Nephron progenitor cell (in vitro differentiated cells): ENCODE results near the gene LBHD2.

Experiments used
- DNase-seq: peaks from one replicate; pipeline ENCODE4 v3.0.0; 2021
- H3K27ac Mint-ChIP-seq: 2 replicates; pipeline ENCODE4 v1.8.0; 2021; ENCODE audit warnings: mild to moderate bottlenecking, moderate library complexity, mixed read lengths
- H3K27me3 Mint-ChIP-seq: 2 replicates; pipeline ENCODE4 v1.8.0; 2021; ENCODE audit warnings: mild to moderate bottlenecking, low read depth, mixed read lengths; ENCODE audit not compliant: poor library complexity
- H3K36me3 Mint-ChIP-seq: 2 replicates; pipeline ENCODE4 v1.8.0; 2021; ENCODE audit warnings: low read depth, mixed read lengths
- H3K4me1 Mint-ChIP-seq: 2 replicates; pipeline ENCODE4 v1.8.0; 2021; ENCODE audit warnings: mixed read lengths
- H3K4me3 Mint-ChIP-seq: 2 replicates; pipeline ENCODE4 v1.8.0; 2021; ENCODE audit warnings: mild to moderate bottlenecking, moderate library complexity, mixed read lengths
- H3K9me3 Mint-ChIP-seq: 2 replicates; pipeline ENCODE4 v1.8.0; 2021; ENCODE audit warnings: mild to moderate bottlenecking, moderate library complexity, mixed read lengths
- CTCF ChIP-seq: fragments of 200-600 bp; sonication (generic); IDR thresholded peaks from 2 replicates; pipeline ENCODE4 v1.5.0; 2021; ENCODE audit warnings: antibody characterized with exemption

The LBHD2 gene

GRCh38 chr14:103097244-103097993 is 13.4 kb downstream of the LBHD2 start:
- H3K27me3 Mint-ChIP-seq: peaks cover 8% of the 10 kb centered on the region

GRCh38 chr14:103097994-103098957 is 14.3 kb downstream of the LBHD2 start:
- H3K27me3 Mint-ChIP-seq: peaks cover 7% of the 10 kb centered on the region
- no peaks in the 10 kb centered on the region for H3K36me3 Mint-ChIP-seq
- DNase-seq: peak; percentile 3
- no peak for TF ChIP-seq CTCF
- peaks cover 64% of the 10 kb centered on the region for H3K4me1 Mint-ChIP-seq
- no peak overlapping the region for H3K4me3 Mint-ChIP-seq
- no peaks in the 10 kb centered on the region for H3K9me3 Mint-ChIP-seq
- H3K27ac Mint-ChIP-seq: no peak overlapping the region

More at GRCh38 chr14:103097244-103097993, 13.4 kb downstream of the LBHD2 start:
- no peaks in the 10 kb centered on the region for H3K9me3 Mint-ChIP-seq
- H3K4me1 Mint-ChIP-seq: peaks cover 62% of the 10 kb centered on the region
- no peak for TF ChIP-seq CTCF
- no peak overlapping the region for H3K27ac Mint-ChIP-seq
- DNase-seq: peak; percentile 2
- H3K4me3 Mint-ChIP-seq: peak overlapping the region; percentile 58
- H3K36me3 Mint-ChIP-seq: no peaks in the 10 kb centered on the region

GRCh38 chr14:103099081-103099732 is 15.2 kb downstream of the LBHD2 start:
- no peaks in the 10 kb centered on the region for H3K9me3 Mint-ChIP-seq
- peaks cover 15% of the 10 kb centered on the region for H3K27me3 Mint-ChIP-seq
- H3K4me3 Mint-ChIP-seq: no peak overlapping the region
- peak; percentile 22 for DNase-seq
- peaks cover 63% of the 10 kb centered on the region for H3K4me1 Mint-ChIP-seq
- no peak for TF ChIP-seq CTCF
- H3K27ac Mint-ChIP-seq: no peak overlapping the region
- no peaks in the 10 kb centered on the region for H3K36me3 Mint-ChIP-seq

DNA sequence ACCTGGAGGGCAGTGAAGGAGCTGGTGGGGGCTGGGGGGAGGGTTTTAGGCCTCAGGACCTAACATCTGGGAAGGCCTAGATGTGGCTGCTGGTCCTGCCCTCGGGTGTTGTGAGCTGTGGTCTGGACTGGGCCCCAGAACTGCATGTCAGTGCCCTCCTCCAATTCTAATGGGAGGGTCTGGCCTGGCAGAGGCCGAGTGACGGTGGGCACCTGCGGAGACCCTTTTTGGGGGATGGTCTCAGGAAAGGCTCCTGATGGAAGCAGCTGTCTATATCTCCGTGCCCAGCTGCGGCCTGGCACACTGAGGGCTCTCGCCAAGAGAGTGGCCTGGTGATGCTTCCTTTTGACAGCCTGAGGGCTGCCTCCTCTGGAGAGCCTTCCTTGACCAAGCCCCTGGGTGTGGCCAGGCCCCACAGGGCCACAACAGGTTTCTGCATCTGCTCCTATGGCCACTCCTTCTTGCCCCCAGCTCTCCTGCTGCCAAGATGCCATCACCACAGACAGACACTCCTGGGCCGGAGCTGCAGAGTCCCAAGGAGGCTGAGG is 15.8 kb downstream of the LBHD2 start:
- Mint-ChIP-seq H3K27ac (no peak overlapping the region), H3K4me3 (no peak overlapping the region), H3K9me3 (no peaks in the 10 kb centered on the region), H3K4me1 (peaks cover 57% of the 10 kb centered on the region), H3K27me3 (peaks cover 18% of the 10 kb centered on the region), H3K36me3 (no peaks in the 10 kb centered on the region)
- DNase-seq: peak; percentile 1
- no peak for TF ChIP-seq CTCF

DNA sequence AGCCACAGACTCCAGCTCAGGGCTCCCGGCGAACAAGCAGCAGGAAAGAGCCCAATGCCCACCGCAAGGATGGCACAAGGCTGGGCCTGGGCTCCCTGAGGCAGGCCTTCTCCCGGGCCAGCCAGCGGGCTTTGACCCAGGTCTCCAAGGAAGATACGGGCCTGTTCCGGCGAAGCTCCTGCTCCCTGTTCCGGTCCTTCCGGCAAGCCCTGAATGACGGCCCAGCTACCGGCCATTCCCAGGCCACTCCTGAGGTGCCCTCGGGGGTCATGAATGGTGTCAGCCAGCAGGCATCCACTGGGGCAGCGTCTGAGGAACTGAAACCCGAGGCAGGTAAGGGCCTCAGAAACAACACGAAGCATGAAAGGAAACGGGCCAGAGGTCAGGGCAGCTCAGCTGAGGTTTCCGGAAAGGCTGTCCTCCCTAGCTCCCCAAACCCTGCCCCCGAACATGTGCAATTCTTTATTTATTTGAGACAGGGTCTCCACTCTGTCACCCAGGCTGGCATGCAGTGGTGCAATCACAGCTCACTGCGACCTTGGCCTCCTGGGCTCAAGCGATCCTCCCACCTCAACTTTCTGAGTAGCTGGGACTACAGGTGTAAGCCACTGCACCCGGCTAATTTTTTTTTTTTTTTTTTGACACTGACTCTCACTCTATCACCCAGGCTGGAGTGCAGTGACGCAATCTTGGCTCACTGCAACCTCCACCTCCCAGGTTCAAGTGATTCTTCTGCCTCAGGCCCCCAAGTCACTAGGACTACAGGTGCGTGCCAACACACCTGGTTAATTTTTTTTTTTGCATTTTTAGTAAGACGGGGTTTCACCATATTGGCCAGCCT is 16.5 kb downstream of the LBHD2 start:
- no peak for TF ChIP-seq CTCF
- peak; percentile 27 for DNase-seq
- Mint-ChIP-seq H3K36me3 (no peaks in the 10 kb centered on the region), H3K27ac (peak overlapping the region; percentile 72), H3K27me3 (peaks cover 25% of the 10 kb centered on the region), H3K4me3 (peak overlapping the region; percentile 34), H3K4me1 (peaks cover 57% of the 10 kb centered on the region), H3K9me3 (no peaks in the 10 kb centered on the region)
